H7 (cell line): Measurements from ENCODE around the gene SLC26A5. TPM values are rescaled to one million over a fixed set of nuclear protein-coding genes. Genes with fewer than 3 reads are reported as not detected.
"Not testable (repeated sequence)": the region's sequence is repeated elsewhere in the genome, so short reads cannot be mapped to it uniquely, and the experiment has no call there.

Experiments used
- DNase-seq: peaks from one replicate; pipeline ENCODE4 v3.0.0; 2012
- H3K27me3 ChIP-seq: 2 replicates; pipeline ENCODE4 v1.6.0; 2011; ENCODE audit warnings: mild to moderate bottlenecking, low read length; ENCODE audit not compliant: control insufficient read depth, insufficient read depth
- H3K36me3 ChIP-seq: replicated peaks from 2 replicates; pipeline ENCODE4 v1.5.1; 2011; ENCODE audit warnings: low read length; ENCODE audit not compliant: control insufficient read depth, insufficient read depth
- H3K4me3 ChIP-seq: 2 replicates; pipeline ENCODE4 v1.5.1; 2011; ENCODE audit warnings: low read depth, mild to moderate bottlenecking, control low read depth, low read length, moderate library complexity; ENCODE audit not compliant: insufficient read depth
- total RNA-seq: library from RNA; depleted of rRNA; stranded (reverse); fragments of >200 nt; shearing (Covaris generic); gene quantifications from 2 replicates; pipeline ENCODE4 v1.2.3, GENCODE V29; 2014; rRNA removed

SLC26A5 gene
- total RNA-seq = not detected in 2 replicates

GRCh38 chr7:103446049-103446520 lies at the start of gene SLC26A5:
Gene SLC26A5 (minus strand): TSS chr7:103446207. CDS start chr7:103421514, 24,693 bp downstream.
- peak; percentile 90 for DNase-seq
- H3K27me3 ChIP-seq = peaks cover 41% of the 10 kb centered on the region
- H3K4me3 ChIP-seq = peak within 1 kb of the TSS; percentile 44
- no peaks in the 10 kb centered on the region for H3K36me3 ChIP-seq

- Histone ChIP-seq H3K4me3 (no peak overlapping the region), H3K27me3 (no peaks in the 10 kb centered on the region), H3K36me3 (no peaks in the 10 kb centered on the region)
- DNase-seq = no peak
Measured at GRCh38 chr7:103487419-103487818, 41.4 kb upstream of the SLC26A5 start.

GRCh38 chr7:103486873-103487272 lies 40.9 kb upstream of the SLC26A5 start:
- DNase-seq, H3K4me3 ChIP-seq, H3K36me3 ChIP-seq, H3K27me3 ChIP-seq: not testable (repeated sequence)

- no peak for DNase-seq
- no peaks in the 10 kb centered on the region for H3K27me3 ChIP-seq
- H3K4me3 ChIP-seq = no peak overlapping the region
- no peaks in the 10 kb centered on the region for H3K36me3 ChIP-seq
Measured at GRCh38 chr7:103480771-103481170, 34.8 kb upstream of the SLC26A5 start.

GRCh38 chr7:103474956-103475355 lies 28.9 kb upstream of the SLC26A5 start:
- no peak for DNase-seq
- no peaks in the 10 kb centered on the region for H3K36me3 ChIP-seq
- no peaks in the 10 kb centered on the region for H3K27me3 ChIP-seq
- H3K4me3 ChIP-seq = no peak overlapping the region

- Histone ChIP-seq H3K36me3 (no peaks in the 10 kb centered on the region), H3K27me3 (no peaks in the 10 kb centered on the region), H3K4me3 (no peak overlapping the region)
- no peak for DNase-seq
Measured at GRCh38 chr7:103469095-103469948, 23.3 kb upstream of the SLC26A5 start.

GRCh38 chr7:103466814-103467213 lies 20.8 kb upstream of the SLC26A5 start:
- no peak for DNase-seq
- Histone ChIP-seq H3K4me3 (no peak overlapping the region), H3K27me3 (no peaks in the 10 kb centered on the region), H3K36me3 (no peaks in the 10 kb centered on the region)

- Histone ChIP-seq H3K36me3 (no peaks in the 10 kb centered on the region), H3K27me3 (no peaks in the 10 kb centered on the region), H3K4me3 (no peak overlapping the region)
- no peak for DNase-seq
Measured at GRCh38 chr7:103462358-103462757, 16.4 kb upstream of the SLC26A5 start.

GRCh38 chr7:103447073-103447960 lies 1.3 kb upstream of the SLC26A5 start:
- Histone ChIP-seq H3K4me3 (no peak overlapping the region), H3K36me3 (no peaks in the 10 kb centered on the region), H3K27me3 (peaks cover 41% of the 10 kb centered on the region)
- DNase-seq = peak; percentile 82

- DNase-seq = peak; percentile 70
- peak overlapping the region; percentile 44 for H3K4me3 ChIP-seq
- H3K27me3 ChIP-seq = peaks cover 41% of the 10 kb centered on the region
- H3K36me3 ChIP-seq = no peaks in the 10 kb centered on the region
Measured at GRCh38 chr7:103445228-103446048, 569 bp downstream of the SLC26A5 start.

GRCh38 chr7:103439661-103440060 lies 6.3 kb downstream of the SLC26A5 start:
- no peak for DNase-seq
- peaks cover 15% of the 10 kb centered on the region for H3K27me3 ChIP-seq
- no peaks in the 10 kb centered on the region for H3K36me3 ChIP-seq
- no peak overlapping the region for H3K4me3 ChIP-seq

GRCh38 chr7:103437623-103438022 lies 8.4 kb downstream of the SLC26A5 start:
- no peak for DNase-seq
- Histone ChIP-seq H3K4me3 (no peak overlapping the region), H3K36me3 (no peaks in the 10 kb centered on the region), H3K27me3 (no peaks in the 10 kb centered on the region; the same call in 1 of the 2 replicates)

- Histone ChIP-seq H3K27me3 (no peaks in the 10 kb centered on the region), H3K36me3 (no peaks in the 10 kb centered on the region), H3K4me3 (no peak overlapping the region)
- no peak for DNase-seq
Measured at GRCh38 chr7:103432712-103433111, 13.3 kb downstream of the SLC26A5 start.

GRCh38 chr7:103425177-103425576 lies 20.8 kb downstream of the SLC26A5 start:
- no peak for DNase-seq
- Histone ChIP-seq H3K4me3 (no peak overlapping the region), H3K36me3 (no peaks in the 10 kb centered on the region), H3K27me3 (no peaks in the 10 kb centered on the region)
